Heart right ventricle (tissue), 16 donors: ENCODE data around the gene MEF2D. TPM values are rescaled to one million over a fixed set of nuclear protein-coding genes. Genes with fewer than 3 reads are reported as not detected.
A peak's percentile ranks its signal among the peaks of the same experiment; 100 is the strongest.

Experiments used
- ATAC-seq, 8 donors: fragments of 200-7000 bp; cut with Tn5 transposase; one replicate each; pipeline ENCODE4 v1.9.1; 2020; ENCODE audit warnings: mild to moderate bottlenecking in 8 of 8, moderate library complexity in 8 of 8, moderate number of reproducible peaks in 1 of 8
- DNase-seq, 2 donors: peaks; one replicate each; pipeline ENCODE4 v3.0.0-alpha.2; 2020
- H3K27ac ChIP-seq, 10 donors: fragments of 200-600 bp; sonication (generic) in 2 of 10; one replicate each; pipeline versions ENCODE4 v1.5.0 to v1.8.0; 2020 to 2022; ENCODE audit warnings: mild to moderate bottlenecking in 3 of 10
- H3K27me3 ChIP-seq, 7 donors: fragments of 200-600 bp; one replicate each; pipeline ENCODE4 v1.8.0; 2021 to 2022; ENCODE audit warnings: mild to moderate bottlenecking in 2 of 7
- H3K36me3 ChIP-seq, 9 donors: fragments of 200-600 bp; sonication (generic) in 1 of 9; one replicate each; pipeline versions ENCODE4 v1.5.0 to v1.8.0; 2020 to 2022; ENCODE audit warnings: mild to moderate bottlenecking in 2 of 9
- H3K4me1 ChIP-seq, 9 donors: fragments of 200-600 bp; sonication (generic) in 1 of 9; one replicate each; pipeline versions ENCODE4 v1.5.0 to v1.8.0; 2020 to 2022; ENCODE audit warnings: mild to moderate bottlenecking in 4 of 9
- H3K4me3 ChIP-seq, 10 donors: fragments of 200-600 bp; sonication (generic) in 2 of 10; one replicate each; pipeline versions ENCODE4 v1.5.0 to v1.8.0; 2020 to 2022; ENCODE audit warnings: mild to moderate bottlenecking in 7 of 10, moderate library complexity in 2 of 10
- H3K9me3 ChIP-seq, 11 donors: fragments of 200-600 bp in 10 of 11; sonication (generic) in 2 of 11; one replicate each; pipeline versions ENCODE4 v1.5.0 to v1.8.0; 2013 to 2022; ENCODE audit warnings: mild to moderate bottlenecking in 2 of 11, control low read depth in 1 of 11, moderate library complexity in 1 of 11
- CTCF ChIP-seq, 9 donors: fragments of 200-600 bp; sonication (generic) in 2 of 9; IDR thresholded peaks; one replicate each; pipeline versions ENCODE4 v1.5.0 to v1.8.0; 2021 to 2022; ENCODE audit warnings: antibody characterized with exemption in 9 of 9, mild to moderate bottlenecking in 5 of 9, moderate library complexity in 1 of 9
- WGBS, 2 donors: extraction: QIAGEN DNeasy Blood & Tissue Kit; methylation state at CpG; one replicate each; pipeline ENCODE4 v1.1.7; 2013; ENCODE audit warnings: inconsistent platforms in 1 of 2; 5-methylcytosine and 5-hydroxymethylcytosine counted together
- intact Hi-C, 10 donors: fragments of 100-400 bp; cut with DNase I; formaldehyde crosslinking; loops; one replicate each; pipeline versions ENCODE4 v1.11.1 to v1.14.2; 2022
- polyA plus RNA-seq, 2 donors: library from polyadenylated mRNA; stranded (reverse); fragments of 200-250 nt; gene quantifications; one replicate each; pipeline ENCODE4 v1.2.3, GENCODE V29; 2013
- total RNA-seq, 10 donors: library from RNA; stranded (reverse); fragmentation: NEBNext Ultra II Directional in 3 of 10; extraction: Animal tissue kit (Norgen Biotek cat#: 25700) in 3 of 10; gene quantifications; one replicate each; pipeline versions ENCODE4 v1.2.1 to v1.2.4, GENCODE V29; 2021 to 2023
- donor health status: Arrhythmogenic right ventricular cardiomyopathy.
- donor health status: ischemic (EF 13 %, LVEDD 7.1; RV severe dilation, severe dysfunction).
- donor health status: healthy with polysubstance abuse.
- donor health status: DM: no; HTN: yes; CAD: no.
- donor health status: DM: no; HTN: no; CAD: no.
- donor health status: ischemic (EF 25% LVEDD 6.9; RV normal size, moderate dysfunction).
- donor health status: ischemic (EF 25% LVEDD 5.7; RV mildly dilated, moderate dysfunction).
- donor health status: healthy.
- donor health status: DM: yes; HTN: yes; CAD: no.
- donor health status: Ischemic cardiomyopathy.
- donor health status: ischemic (EF 35%, LVEDD 5.7; RV mildly dilated, moderate dysfunction).
- donor health status: nonischemic (EF 11% LVEDD 7.7; RV severe dilation, severe dysfunction).
- donor health status: DM: yes; HTN: yes; CAD: no.
- donor health status: PGD.
- donor health status: ischemic (EF 29% LVEDD 5.4; RV normal size, mild dysfunction).
- donor health status: nonischemic (EF 23%, LVEDD 6.1; RV moderate dilation, normal function).

The MEF2D gene
- total and polyA plus RNA-seq, 12 donors = 31.6 to 127 (median 94.9) TPM

- H3K36me3 ChIP-seq = peaks cover 0 to 100% (median 75%) of the 10 kb centered on the region in 9 donors
- peak; percentile 79 to 87 for DNase-seq
- 66 to 69% methylated on average over 9 of the region's 9 CpGs for WGBS, 2 donors
- no peak for TF ChIP-seq CTCF (IDR thresholded peaks at IDR 0.05)
- no peaks in the 10 kb centered on the region for H3K9me3 ChIP-seq
- intact Hi-C loops = no loop called here
- no peak overlapping the region for H3K4me3 ChIP-seq
- H3K4me1 ChIP-seq = peaks cover 22 to 96% (median 73%) of the 10 kb centered on the region in 9 donors
- ATAC-seq = peak; percentile 68 to 87 (median 81)
- H3K27me3 ChIP-seq = no peaks in the 10 kb centered on the region
- peak overlapping the region; percentile 37 to 92 (median 66) for H3K27ac ChIP-seq
These were observed 28.8 kb downstream of the MEF2D start for GRCh38 chr1:156471496-156472490.

GRCh38 chr1:156470473-156470872 lies 30.1 kb downstream of the MEF2D start:
- intact Hi-C loops = no loop called here
- Histone ChIP-seq H3K9me3 (no peaks in the 10 kb centered on the region), H3K27me3 (no peaks in the 10 kb centered on the region), H3K4me1 (peaks cover 26 to 96% (median 74%) of the 10 kb centered on the region in 9 donors), H3K36me3 (peaks cover 0 to 100% (median 68%) of the 10 kb centered on the region in 9 donors), H3K27ac (peak overlapping the region in 7 of 10 donors; percentile 3 to 92 (median 77)), H3K4me3 (no peak overlapping the region)
- TF ChIP-seq CTCF (IDR thresholded peaks at IDR 0.05) = no peak
- ATAC-seq (no peak), DNase-seq (no peak)
- WGBS, 2 donors = 94 to 95% methylated on average over 1 of the region's 1 CpG

GRCh38 chr1:156468693-156469345 lies 31.8 kb downstream of the MEF2D start:
- Histone ChIP-seq H3K4me3 (no peak overlapping the region), H3K9me3 (no peaks in the 10 kb centered on the region), H3K4me1 (peaks cover 33 to 96% (median 77%) of the 10 kb centered on the region in 9 donors), H3K36me3 (peaks cover 0 to 95% (median 52%) of the 10 kb centered on the region in 9 donors), H3K27ac (peak overlapping the region in 2 of 10 donors; percentile 9 to 92), H3K27me3 (no peaks in the 10 kb centered on the region)
- DNase-seq (no peak), ATAC-seq (no peak)
- no peak for TF ChIP-seq CTCF (IDR thresholded peaks at IDR 0.05)
- intact Hi-C loops = loop anchor here in 1 of 10 donors (10.0 kb wide), 1 partner anchor 116 kb away; no protein-coding TSS in a partner anchor
- 86 to 91% methylated on average over 6 of the region's 6 CpGs for WGBS, 2 donors

GRCh38 chr1:156467906-156468305 lies 32.7 kb downstream of the MEF2D start:
- intact Hi-C loops = loop anchor here in 1 of 10 donors (10.0 kb wide), 1 partner anchor 117 kb away; no protein-coding TSS in a partner anchor
- DNase-seq (no peak), ATAC-seq (no peak)
- Histone ChIP-seq H3K27ac (peak overlapping the region in 6 of 10 donors; percentile 9 to 53 (median 16)), H3K9me3 (no peaks in the 10 kb centered on the region), H3K27me3 (no peaks in the 10 kb centered on the region), H3K36me3 (peaks cover 0 to 91% (median 43%) of the 10 kb centered on the region in 9 donors), H3K4me1 (peaks cover 33 to 97% (median 77%) of the 10 kb centered on the region in 9 donors), H3K4me3 (no peak overlapping the region)
- WGBS, 2 donors = 88 to 91% methylated on average over 18 of the region's 18 CpGs
- TF ChIP-seq CTCF (IDR thresholded peaks at IDR 0.05) = no peak
